ENCODE data around the gene RASGRP4. TPM values are rescaled to one million over a fixed set of nuclear protein-coding genes. Genes with fewer than 3 reads are reported as not detected.
"Not testable (repeated sequence)": the region's sequence is repeated elsewhere in the genome, so short reads cannot be mapped to it uniquely, and the experiment has no call there.

Gene RASGRP4
- polyA plus RNA-seq, result 1.5 TPM
- long read RNA-seq, donor 1, result 0 reads
- long read RNA-seq, donor 2, partial matches to known transcripts, result 41 of 51 reads
- long read RNA-seq, donor 2, other reads (novel, unspliced or antisense), result 10 of 51 reads
- long read RNA-seq, donor 3, result 0 reads
- long read RNA-seq, donor 4, result 0 reads
- long read RNA-seq, donor 5, partial matches to known transcripts, result 12 of 12 reads
- long read RNA-seq, donor 5, other reads (novel, unspliced or antisense), result 0 of 12 reads
- long read RNA-seq, donor 6, result 0 reads
- long read RNA-seq, donor 7, result 0 reads
- long read RNA-seq, donor 8, partial matches to known transcripts, result 25 of 38 reads
- long read RNA-seq, donor 8, other reads (novel, unspliced or antisense), result 13 of 38 reads
- long read RNA-seq, donor 9, partial matches to known transcripts, result 33 of 41 reads
- long read RNA-seq, donor 9, other reads (novel, unspliced or antisense), result 8 of 41 reads
- long read RNA-seq, donor 10, result 0 reads
- long read RNA-seq, donor 11, result 0 reads

- no peak within 1 kb of the TSS for H3K27ac ChIP-seq (ENCODE audit: low read length)
- WGBS (ENCODE audit: insufficient coverage, low lambda C conversion rate), result no CpG with 5 or more reads among the region's 20 CpGs
- DNase-seq, result no peak
- H3K27me3 ChIP-seq (ENCODE audit: control insufficient read depth, insufficient read depth, low read length), result peaks cover 10% of the 10 kb centered on the region
- no peaks in the 10 kb centered on the region for H3K9me3 ChIP-seq (ENCODE audit: control insufficient read depth, low read depth, low read length)
- H3K4me3 ChIP-seq (ENCODE audit: low read length), result no peak within 1 kb of the TSS
- no peaks in the 10 kb centered on the region for H3K36me3 ChIP-seq (ENCODE audit: control insufficient read depth, insufficient read depth, low read length)
- H3K4me1 ChIP-seq (ENCODE audit: control insufficient read depth, insufficient read depth, low read length), result no peaks in the 10 kb centered on the region
These were observed at the start of gene RASGRP4 for GRCh38 chr19:38425810-38426466. RASGRP4 (minus strand) TSS chr19:38426219; CDS start chr19:38426091, 128 bp downstream.

- no peak for DNase-seq
- no CpG with 5 or more reads among the region's 13 CpGs for WGBS (ENCODE audit: insufficient coverage, low lambda C conversion rate)
- Histone ChIP-seq H3K4me1 (ENCODE audit: control insufficient read depth, insufficient read depth, low read length) (no peaks in the 10 kb centered on the region), H3K27ac (ENCODE audit: low read length) (no peak overlapping the region), H3K9me3 (ENCODE audit: control insufficient read depth, low read depth, low read length) (no peaks in the 10 kb centered on the region), H3K27me3 (ENCODE audit: control insufficient read depth, insufficient read depth, low read length) (peaks cover 6% of the 10 kb centered on the region), H3K36me3 (ENCODE audit: control insufficient read depth, insufficient read depth, low read length) (no peaks in the 10 kb centered on the region), H3K4me3 (ENCODE audit: low read length) (no peak overlapping the region)
These were observed 49.2 kb upstream of the RASGRP4 start for GRCh38 chr19:38475176-38475575.

- no peaks in the 10 kb centered on the region for H3K4me1 ChIP-seq (ENCODE audit: control insufficient read depth, insufficient read depth, low read length)
- no CpG with 5 or more reads among the region's 21 CpGs for WGBS (ENCODE audit: insufficient coverage, low lambda C conversion rate)
- no peaks in the 10 kb centered on the region for H3K9me3 ChIP-seq (ENCODE audit: control insufficient read depth, low read depth, low read length)
- H3K36me3 ChIP-seq (ENCODE audit: control insufficient read depth, insufficient read depth, low read length), result no peaks in the 10 kb centered on the region
- DNase-seq, result no peak
- no peak overlapping the region for H3K27ac ChIP-seq (ENCODE audit: low read length)
- no peak overlapping the region for H3K4me3 ChIP-seq (ENCODE audit: low read length)
- H3K27me3 ChIP-seq (ENCODE audit: control insufficient read depth, insufficient read depth, low read length), result peaks cover 6% of the 10 kb centered on the region
These were observed 47.2 kb upstream of the RASGRP4 start for GRCh38 chr19:38473201-38473600.

- H3K36me3 ChIP-seq (ENCODE audit: control insufficient read depth, insufficient read depth, low read length); H3K9me3 ChIP-seq (ENCODE audit: control insufficient read depth, low read depth, low read length); H3K4me1 ChIP-seq (ENCODE audit: control insufficient read depth, insufficient read depth, low read length); H3K27me3 ChIP-seq (ENCODE audit: control insufficient read depth, insufficient read depth, low read length); DNase-seq; H3K4me3 ChIP-seq (ENCODE audit: low read length); H3K27ac ChIP-seq (ENCODE audit: low read length): not testable (repeated sequence)
- 93% methylated on average over 2 of the region's 4 CpGs for WGBS (ENCODE audit: insufficient coverage, low lambda C conversion rate)
These were observed 46.7 kb upstream of the RASGRP4 start for GRCh38 chr19:38472725-38473124.

- Histone ChIP-seq H3K9me3 (ENCODE audit: control insufficient read depth, low read depth, low read length) (peaks cover 6% of the 10 kb centered on the region), H3K36me3 (ENCODE audit: control insufficient read depth, insufficient read depth, low read length) (no peaks in the 10 kb centered on the region), H3K27me3 (ENCODE audit: control insufficient read depth, insufficient read depth, low read length) (peaks cover 2% of the 10 kb centered on the region), H3K4me1 (ENCODE audit: control insufficient read depth, insufficient read depth, low read length) (no peaks in the 10 kb centered on the region), H3K4me3 (ENCODE audit: low read length) (no peak overlapping the region), H3K27ac (ENCODE audit: low read length) (no peak overlapping the region)
- 80% methylated on average over 1 of the region's 12 CpGs for WGBS (ENCODE audit: insufficient coverage, low lambda C conversion rate)
- no peak for DNase-seq
These were observed 44.9 kb upstream of the RASGRP4 start for GRCh38 chr19:38470788-38471480.

GRCh38 chr19:38469151-38469550, 43.1 kb upstream of the RASGRP4 start:
- peaks cover 7% of the 10 kb centered on the region for H3K9me3 ChIP-seq (ENCODE audit: control insufficient read depth, low read depth, low read length)
- peaks cover 2% of the 10 kb centered on the region for H3K27me3 ChIP-seq (ENCODE audit: control insufficient read depth, insufficient read depth, low read length)
- H3K27ac ChIP-seq (ENCODE audit: low read length), result no peak overlapping the region
- no peaks in the 10 kb centered on the region for H3K4me1 ChIP-seq (ENCODE audit: control insufficient read depth, insufficient read depth, low read length)
- H3K4me3 ChIP-seq (ENCODE audit: low read length), result no peak overlapping the region
- WGBS (ENCODE audit: insufficient coverage, low lambda C conversion rate), result no CpG with 5 or more reads among the region's 5 CpGs
- no peak for DNase-seq
- no peaks in the 10 kb centered on the region for H3K36me3 ChIP-seq (ENCODE audit: control insufficient read depth, insufficient read depth, low read length)

- 100% methylated on average over 1 of the region's 17 CpGs for WGBS (ENCODE audit: insufficient coverage, low lambda C conversion rate)
- DNase-seq, result no peak
These were observed 41.8 kb upstream of the RASGRP4 start for GRCh38 chr19:38467541-38468525.

GRCh38 chr19:38466050-38466449, 40.0 kb upstream of the RASGRP4 start:
- peaks cover 2% of the 10 kb centered on the region for H3K27me3 ChIP-seq (ENCODE audit: control insufficient read depth, insufficient read depth, low read length)
- H3K4me1 ChIP-seq (ENCODE audit: control insufficient read depth, insufficient read depth, low read length), result no peaks in the 10 kb centered on the region
- no peaks in the 10 kb centered on the region for H3K36me3 ChIP-seq (ENCODE audit: control insufficient read depth, insufficient read depth, low read length)
- DNase-seq, result no peak
- H3K9me3 ChIP-seq (ENCODE audit: control insufficient read depth, low read depth, low read length), result peaks cover 10% of the 10 kb centered on the region
- H3K27ac ChIP-seq (ENCODE audit: low read length), result no peak overlapping the region
- no CpG with 5 or more reads among the region's 26 CpGs for WGBS (ENCODE audit: insufficient coverage, low lambda C conversion rate)
- H3K4me3 ChIP-seq (ENCODE audit: low read length), result no peak overlapping the region

More at GRCh38 chr19:38467541-38468525, 41.8 kb upstream of the RASGRP4 start:
- H3K9me3 ChIP-seq (ENCODE audit: control insufficient read depth, low read depth, low read length), result peaks cover 10% of the 10 kb centered on the region
- H3K27me3 ChIP-seq (ENCODE audit: control insufficient read depth, insufficient read depth, low read length), result peaks cover 2% of the 10 kb centered on the region
- no peaks in the 10 kb centered on the region for H3K36me3 ChIP-seq (ENCODE audit: control insufficient read depth, insufficient read depth, low read length)
- H3K27ac ChIP-seq (ENCODE audit: low read length), result no peak overlapping the region
- H3K4me1 ChIP-seq (ENCODE audit: control insufficient read depth, insufficient read depth, low read length), result no peaks in the 10 kb centered on the region
- no peak overlapping the region for H3K4me3 ChIP-seq (ENCODE audit: low read length)

- Histone ChIP-seq H3K4me1 (ENCODE audit: control insufficient read depth, insufficient read depth, low read length) (no peaks in the 10 kb centered on the region), H3K36me3 (ENCODE audit: control insufficient read depth, insufficient read depth, low read length) (no peaks in the 10 kb centered on the region), H3K27me3 (ENCODE audit: control insufficient read depth, insufficient read depth, low read length) (no peaks in the 10 kb centered on the region), H3K4me3 (ENCODE audit: low read length) (no peak overlapping the region), H3K27ac (ENCODE audit: low read length) (no peak overlapping the region), H3K9me3 (ENCODE audit: control insufficient read depth, low read depth, low read length) (peaks cover 10% of the 10 kb centered on the region)
- no peak for DNase-seq
- WGBS (ENCODE audit: insufficient coverage, low lambda C conversion rate), result no CpG with 5 or more reads among the region's 15 CpGs
These were observed 38.5 kb upstream of the RASGRP4 start for GRCh38 chr19:38464421-38465082.

Measured in large intestine (tissue), 12 donors.